ENCODE data around the gene PLCB2.

Gene PLCB2

DNA sequence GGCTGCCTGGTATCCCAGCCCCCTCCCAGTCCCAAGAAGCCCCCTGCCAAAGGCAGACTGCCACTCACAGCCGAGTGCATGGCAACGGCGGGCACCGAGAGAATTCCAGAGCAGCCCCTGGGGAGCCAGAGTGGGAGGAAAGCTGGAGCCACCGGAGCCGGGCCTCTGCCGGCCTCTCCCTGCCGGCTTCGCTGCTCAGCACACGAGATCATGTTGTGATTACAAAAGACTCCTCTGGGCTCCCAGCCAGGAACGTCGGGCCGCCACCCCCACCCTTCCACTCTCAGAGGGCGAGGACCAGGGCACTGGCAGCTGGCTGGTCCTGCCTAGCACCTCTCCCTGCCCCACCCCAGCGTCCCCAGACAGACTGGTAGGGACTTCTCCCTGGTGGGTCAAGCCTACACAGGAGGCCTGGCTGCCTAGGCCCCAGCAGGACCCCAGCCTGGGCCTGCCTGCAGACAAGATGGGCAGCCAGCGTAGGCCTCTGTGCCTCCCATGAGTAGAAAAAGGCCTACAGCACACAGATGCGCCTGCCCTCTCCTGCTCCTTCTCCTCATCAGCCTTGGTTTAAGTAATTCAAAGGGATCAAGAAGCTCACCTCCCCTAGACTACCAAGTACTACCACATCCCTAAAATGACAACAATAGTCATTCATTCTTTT lies 33.1 kb upstream of the PLCB2 start, which contains the start of gene CCDC9B:
Gene CCDC9B (minus strand): TSS at position 200 of the 661 bp plus-strand sequence. CDS start 120 bp downstream, at position 80.
- no peak for DNase-seq

DNA sequence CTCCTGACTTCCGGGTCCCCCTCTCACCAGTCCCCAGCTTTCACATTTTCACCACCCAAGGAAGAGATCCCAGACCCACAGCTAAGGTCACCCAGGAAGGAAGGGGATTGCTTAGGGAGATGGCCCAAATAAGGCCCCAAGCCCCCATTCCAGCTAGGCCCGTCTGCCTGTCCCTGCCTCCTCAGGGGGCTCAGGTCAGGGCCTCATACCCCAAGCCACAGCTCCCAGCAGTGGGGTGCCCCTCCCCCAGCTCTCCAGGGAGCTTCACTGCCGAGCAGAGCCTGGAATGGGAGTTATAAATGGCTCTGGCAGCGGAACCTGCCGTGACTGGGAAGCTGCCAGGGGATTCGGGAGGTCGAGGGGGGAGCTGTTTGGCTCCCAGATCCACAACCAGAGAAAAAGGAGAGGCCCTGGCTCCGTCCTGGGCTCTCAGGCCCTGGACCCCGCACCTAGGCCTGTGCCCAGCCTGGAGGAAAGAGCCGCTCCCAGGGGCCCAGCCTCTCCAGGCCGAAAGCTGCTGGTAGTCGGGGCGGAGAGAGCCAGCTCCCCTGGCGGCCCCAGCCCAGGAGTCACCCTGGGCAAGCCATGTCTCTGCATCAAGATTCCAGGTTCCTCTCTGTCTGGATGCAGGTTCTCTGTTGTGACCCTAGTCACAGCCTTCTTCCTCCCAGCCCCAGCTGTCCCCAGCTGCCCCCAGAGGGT lies 32.5 kb upstream of the PLCB2 start:
- no peak for DNase-seq

DNA sequence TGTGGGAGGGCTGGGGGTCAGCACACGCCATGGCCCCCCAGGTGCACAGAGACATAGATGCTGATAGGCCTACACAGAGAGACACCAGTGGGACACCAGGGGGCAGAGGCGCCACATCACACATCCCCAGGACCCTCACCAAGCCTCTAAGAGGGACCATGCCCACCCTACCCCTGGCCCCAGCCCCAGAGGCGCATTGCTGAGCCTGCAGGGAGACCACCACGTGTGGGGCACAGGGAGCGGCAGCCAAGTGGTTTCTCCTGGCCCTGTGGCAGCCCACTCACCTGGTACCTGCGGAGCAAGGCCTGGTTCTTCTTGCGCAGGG lies 31.8 kb upstream of the PLCB2 start:
- DNase-seq, result no peak

DNA sequence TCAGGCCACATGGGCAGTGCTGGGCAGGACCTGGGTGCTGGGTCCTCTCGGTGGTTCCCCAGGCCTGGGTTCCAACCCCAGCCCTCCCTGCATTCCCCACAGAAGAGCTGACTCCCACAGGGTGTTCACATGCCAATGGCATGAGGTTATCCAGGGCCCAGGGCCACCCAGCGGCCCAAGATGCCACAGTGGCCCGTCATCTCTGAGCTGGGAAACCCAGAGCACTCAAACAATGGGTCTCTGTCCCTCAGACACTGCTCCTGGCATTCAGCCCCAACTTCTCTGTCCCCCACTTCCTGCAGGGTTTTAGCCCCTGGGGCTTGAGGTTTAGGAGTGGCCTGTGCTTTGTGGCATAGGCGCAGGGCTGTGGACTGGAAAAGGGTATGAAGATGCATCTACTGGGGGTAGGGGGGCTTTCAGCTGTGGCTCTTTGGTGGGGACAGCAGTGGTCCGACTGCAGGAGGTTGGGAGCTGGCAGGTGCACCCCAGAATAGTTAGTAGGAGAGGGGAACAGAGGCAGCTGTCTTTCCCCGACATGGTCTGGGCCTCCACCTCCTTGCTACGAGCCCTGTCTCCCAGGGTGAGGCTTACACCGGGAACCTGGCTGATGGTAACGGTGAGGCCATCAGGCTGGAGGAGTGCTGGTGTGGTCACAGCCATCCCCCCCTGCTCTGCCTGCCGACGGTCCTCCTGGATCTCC lies 31.3 kb upstream of the PLCB2 start:
- no peak for DNase-seq

- DNase-seq, result peak; percentile 79
Measured at GRCh38 chr15:40338041-40338657, 30.4 kb upstream of the PLCB2 start.

DNA sequence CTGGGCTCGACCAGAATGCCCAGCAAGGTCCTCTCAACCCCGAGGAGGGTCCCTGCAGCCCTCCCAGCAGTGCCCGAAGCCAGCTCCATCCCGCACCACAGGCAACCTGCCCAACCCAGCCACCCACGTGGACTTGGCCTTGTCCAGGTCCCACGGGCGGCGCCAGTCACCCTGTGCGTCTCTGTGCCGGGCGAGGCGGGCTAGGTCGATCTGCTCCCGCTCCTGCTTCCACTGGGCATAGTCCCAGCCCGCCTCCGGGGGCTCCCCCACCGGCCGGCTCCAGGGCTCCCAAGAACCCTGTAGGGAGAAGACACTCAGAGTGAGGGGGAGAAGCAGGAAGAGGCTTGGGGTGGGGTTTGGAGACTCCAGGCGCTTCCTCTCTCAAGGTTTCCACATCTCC lies 29.9 kb upstream of the PLCB2 start:
- no peak for DNase-seq

- DNase-seq, result no peak
Measured at GRCh38 chr15:40336744-40337122, 29.0 kb upstream of the PLCB2 start.

DNA sequence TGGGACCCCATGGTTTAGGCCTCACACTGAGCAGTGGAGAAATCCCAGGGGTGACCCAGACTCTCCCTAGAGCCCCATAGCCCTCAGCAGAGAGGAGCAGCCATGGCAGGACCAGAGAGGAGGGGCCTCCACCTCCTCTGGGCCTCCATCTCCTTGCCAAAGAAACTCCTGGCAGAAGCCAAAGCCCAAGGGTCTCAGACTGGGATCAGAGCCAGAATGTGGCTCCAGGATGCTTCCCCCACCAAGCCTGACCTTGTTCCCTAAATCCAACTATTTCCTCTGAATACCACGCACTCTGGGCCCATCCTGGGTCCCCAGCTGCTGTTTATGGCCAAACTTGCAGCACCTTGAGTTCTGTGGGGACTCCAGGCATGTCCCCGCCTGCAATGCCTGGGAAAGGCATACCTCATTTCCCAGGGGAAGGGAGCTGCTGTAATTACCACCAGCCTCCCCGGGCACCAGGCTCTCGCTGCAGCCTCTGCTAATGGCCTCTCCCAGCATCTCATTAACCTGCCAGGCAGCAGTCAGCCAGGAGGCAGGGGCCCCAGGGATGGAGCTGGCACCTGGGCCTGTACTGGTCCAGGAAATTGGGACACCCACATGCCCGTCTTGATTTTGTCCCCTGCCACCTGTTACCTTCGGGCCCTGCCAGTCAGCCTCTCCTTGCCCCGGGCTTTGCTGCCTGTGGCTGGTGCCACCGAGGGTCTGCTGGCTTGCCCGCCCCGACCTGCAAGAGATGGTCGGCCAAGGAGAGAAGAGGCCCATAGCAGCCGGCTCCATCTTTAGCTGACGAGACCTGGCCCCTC lies 28.4 kb upstream of the PLCB2 start:
- DNase-seq, result no peak

DNA sequence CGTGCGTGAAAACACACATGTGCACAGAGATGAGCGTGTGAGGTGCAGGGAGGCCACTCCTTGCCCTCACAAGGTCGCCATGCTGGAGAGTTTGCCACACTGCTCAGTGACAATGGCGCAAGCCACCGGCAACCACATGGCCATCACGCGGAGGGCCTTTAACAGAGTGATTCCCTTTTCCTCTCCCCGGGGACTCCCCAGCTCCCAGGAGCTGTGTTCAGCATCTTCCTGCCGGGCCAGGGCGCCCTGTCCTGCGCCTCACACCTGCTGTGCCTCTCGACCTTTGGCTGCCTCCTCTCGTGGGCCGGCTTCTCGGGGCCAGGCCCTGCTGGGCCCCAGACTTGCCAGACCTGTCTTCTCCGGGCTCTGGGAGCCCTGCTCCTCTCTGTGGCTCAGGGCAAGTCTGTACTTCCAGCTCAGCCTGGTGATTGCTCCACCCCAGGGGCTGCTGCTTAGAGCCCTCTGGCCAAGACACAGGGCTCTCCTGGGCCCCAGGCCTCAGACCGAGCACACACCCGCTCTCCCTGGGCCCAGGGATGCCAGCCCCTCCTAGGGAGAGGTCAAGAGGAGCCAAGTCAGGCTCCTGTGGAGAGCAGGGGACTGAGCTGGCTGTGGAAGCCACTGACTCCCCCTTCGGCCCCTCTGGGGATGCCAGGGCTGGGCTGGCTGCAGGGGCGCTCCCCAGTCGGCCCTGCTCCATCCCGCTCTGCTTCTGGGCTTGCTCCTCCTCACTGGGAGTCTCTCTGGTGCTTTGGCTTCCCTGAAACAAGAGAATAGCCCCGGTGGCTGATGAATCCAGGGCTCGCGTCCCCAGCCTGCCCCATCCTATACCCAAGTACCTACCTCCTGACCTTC lies 27.4 kb upstream of the PLCB2 start:
- no peak for DNase-seq

GRCh38 chr15:40334541-40334940 lies 26.8 kb upstream of the PLCB2 start:
- DNase-seq, result no peak

GRCh38 chr15:40333922-40334492 lies 26.3 kb upstream of the PLCB2 start:
- peak; percentile 36 for DNase-seq

GRCh38 chr15:40332113-40332781 lies 24.5 kb upstream of the PLCB2 start:
- no peak for DNase-seq

DNA sequence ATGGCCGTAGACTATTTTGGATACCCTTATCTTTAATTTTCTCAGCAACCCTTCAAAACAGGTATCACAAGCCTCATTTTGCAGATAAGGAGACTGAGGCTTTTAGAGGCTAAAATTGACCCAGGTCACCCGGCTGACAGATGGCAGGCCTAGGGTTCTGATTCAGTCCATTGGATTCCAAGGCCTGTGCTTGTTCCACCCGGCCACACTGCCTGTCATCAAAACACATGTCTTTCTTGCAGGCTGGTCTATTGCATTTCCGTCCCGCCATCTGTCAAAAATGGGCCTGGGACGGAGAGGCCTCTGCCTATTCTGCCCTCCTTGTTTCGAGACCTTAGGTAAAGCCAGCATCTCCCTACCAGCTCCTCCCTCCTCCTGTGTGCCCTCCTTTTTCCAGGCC lies 23.9 kb upstream of the PLCB2 start:
- DNase-seq, result no peak

- no peak for DNase-seq
Measured at GRCh38 chr15:40331026-40331425, 23.3 kb upstream of the PLCB2 start.

GRCh38 chr15:40330368-40330836 lies 22.7 kb upstream of the PLCB2 start:
- no peak for DNase-seq

- no peak for DNase-seq
Measured at GRCh38 chr15:40329804-40330203, 22.1 kb upstream of the PLCB2 start.

DNA sequence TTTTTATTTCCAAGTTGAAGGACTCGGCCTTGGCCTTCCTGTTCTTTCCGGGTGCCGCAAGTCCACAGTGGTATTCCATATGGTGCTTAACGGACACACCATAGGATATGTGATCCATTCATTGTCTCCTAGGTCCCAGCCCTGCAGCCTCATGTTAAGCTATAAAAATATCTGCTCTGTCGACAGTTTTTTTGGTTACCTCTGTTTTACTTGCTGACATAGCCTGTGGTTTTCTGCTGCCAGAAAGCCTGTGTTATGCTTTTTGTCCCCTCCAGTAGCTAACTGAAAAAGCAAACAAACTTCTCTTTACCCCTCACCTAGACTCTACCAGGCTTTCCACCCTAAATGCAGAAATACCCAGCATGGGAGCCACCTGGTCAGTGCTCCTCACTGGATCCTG lies 21.0 kb upstream of the PLCB2 start:
- DNase-seq, result no peak

- DNase-seq, result no peak
Measured at GRCh38 chr15:40328176-40328575, 20.4 kb upstream of the PLCB2 start.

GRCh38 chr15:40327457-40327856 lies 19.7 kb upstream of the PLCB2 start:
- DNase-seq, result no peak

GRCh38 chr15:40325700-40326099 lies 18.0 kb upstream of the PLCB2 start:
- no peak for DNase-seq

GRCh38 chr15:40325188-40325587 lies 17.5 kb upstream of the PLCB2 start:
- no peak for DNase-seq

Data from CD4-positive, alpha-beta T cell treated with Interleukin-21 for 1 hour (primary cell).